22Rv1 (cell line): Measurements from ENCODE around the gene PARP12.
A peak's percentile ranks its signal among the peaks of the same experiment; 100 is the strongest.

ENCODE experiments used
- H3K27ac ChIP-seq: fragments of 450-650 bp; 2 replicates; pipeline ENCODE4 v1.5.1; 2017
- CTCF ChIP-seq: fragments of 450-650 bp; IDR thresholded peaks from 2 replicates; pipeline ENCODE4 v1.5.1; 2017; ENCODE audit warnings: mild to moderate bottlenecking
- ZFX ChIP-seq: fragments of 450-650 bp; IDR thresholded peaks from 2 replicates; pipeline ENCODE4 v1.6.1; 2017; ENCODE audit warnings: antibody characterized with exemption, borderline replicate concordance

PARP12 gene

GRCh38 chr7:140069298-140069949, 6.7 kb upstream of the PARP12 start:
- no peak overlapping the region for H3K27ac ChIP-seq
- TF ChIP-seq CTCF (no peak), ZFX (no peak)

- H3K27ac ChIP-seq: no peak overlapping the region
- TF ChIP-seq ZFX (no peak), CTCF (no peak)
These were observed 5.3 kb upstream of the PARP12 start for GRCh38 chr7:140068033-140068432.

GRCh38 chr7:140067052-140067451, 4.3 kb upstream of the PARP12 start:
- H3K27ac ChIP-seq: no peak overlapping the region
- no peak for TF ChIP-seq CTCF
- no peak for TF ChIP-seq ZFX

- peak overlapping the region; percentile 49 for H3K27ac ChIP-seq
- TF ChIP-seq CTCF: no peak
- no peak for TF ChIP-seq ZFX
These were observed 628 bp downstream of the PARP12 start for GRCh38 chr7:140062118-140062527.

GRCh38 chr7:140061607-140061930, 1.2 kb downstream of the PARP12 start:
- TF ChIP-seq CTCF (no peak), ZFX (no peak)
- no peak overlapping the region for H3K27ac ChIP-seq

- no peak overlapping the region for H3K27ac ChIP-seq
- TF ChIP-seq ZFX: no peak
- no peak for TF ChIP-seq CTCF
These were observed 1.8 kb downstream of the PARP12 start for GRCh38 chr7:140060788-140061606.

GRCh38 chr7:140060243-140060630, 2.5 kb downstream of the PARP12 start:
- no peak overlapping the region for H3K27ac ChIP-seq
- TF ChIP-seq ZFX (no peak), CTCF (no peak)
